Ishikawa (cell line): ENCODE results near the gene KRTAP4-5.
"Not testable (repeated sequence)": the region's sequence is repeated elsewhere in the genome, so short reads cannot be mapped to it uniquely, and the experiment has no call there.

ENCODE experiments used
- CEBPB ChIP-seq: IDR thresholded peaks from 2 replicates; pipeline ENCODE4 v1.6.1; 2012
- CREB1 ChIP-seq: IDR thresholded peaks from 2 replicates; pipeline ENCODE4 v1.6.1; 2012; ENCODE audit warnings: low read depth
- EGR1 ChIP-seq: IDR thresholded peaks from 2 replicates; pipeline ENCODE4 v1.6.1; 2012
- EP300 ChIP-seq: IDR thresholded peaks from 2 replicates; pipeline ENCODE4 v1.6.1; 2012; ENCODE audit warnings: borderline replicate concordance
- FOXM1 ChIP-seq: IDR thresholded peaks from 2 replicates; pipeline ENCODE4 v1.6.1; 2012; ENCODE audit warnings: low read depth, borderline replicate concordance
- NFIC ChIP-seq: IDR thresholded peaks from 2 replicates; pipeline ENCODE4 v1.6.1; 2012
- RAD21 ChIP-seq: IDR thresholded peaks from 2 replicates; pipeline ENCODE4 v1.6.1; 2012; ENCODE audit warnings: low read depth
- TAF1 ChIP-seq: IDR thresholded peaks from 2 replicates; pipeline ENCODE4 v1.6.1; 2012; ENCODE audit warnings: low read depth, mild to moderate bottlenecking
- TCF12 ChIP-seq: IDR thresholded peaks from 2 replicates; pipeline ENCODE4 v1.6.1; 2012; ENCODE audit warnings: low read depth
- TEAD4 ChIP-seq: IDR thresholded peaks from 2 replicates; pipeline ENCODE4 v1.6.1; 2012
- YY1 ChIP-seq: IDR thresholded peaks from 2 replicates; pipeline ENCODE4 v1.6.1; 2012; ENCODE audit warnings: low read depth
- ZBTB7A ChIP-seq: IDR thresholded peaks from 2 replicates; pipeline ENCODE4 v1.6.1; 2012; ENCODE audit warnings: low read depth
- TF ChIP-seq, protein P1 (sequence below): IDR thresholded peaks from 2 replicates; pipeline ENCODE4 v1.6.1; 2012
- TF ChIP-seq, protein P2 (sequence below): IDR thresholded peaks from 2 replicates; pipeline ENCODE4 v1.6.1; 2012
- TF ChIP-seq, protein P3 (sequence below): IDR thresholded peaks from 2 replicates; pipeline ENCODE4 v1.6.1; 2012; ENCODE audit warnings: low read depth, mild to moderate bottlenecking

KRTAP4-5 gene

DNA sequence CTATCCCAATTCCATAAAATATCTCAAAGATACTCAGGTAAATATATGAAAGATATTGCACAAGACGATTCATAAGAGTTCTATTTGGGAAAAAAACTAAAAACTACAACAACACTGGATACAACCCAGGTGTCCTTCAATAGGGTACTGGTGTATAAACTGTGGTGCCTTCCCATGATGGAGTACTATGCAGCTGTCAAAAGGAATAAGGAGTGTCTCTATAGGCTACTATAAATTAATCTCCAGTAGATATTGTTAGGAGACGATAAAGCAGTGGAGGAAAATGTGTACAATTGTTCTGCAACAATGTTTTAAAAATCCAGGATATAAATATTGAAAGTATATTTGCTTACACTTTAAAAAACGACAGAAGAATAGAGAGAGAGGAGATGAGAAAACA is 23.2 kb downstream of the KRTAP4-5 start:
- TF ChIP-seq ZBTB7A: no peak
- no peak for TF ChIP-seq EP300
- TF ChIP-seq YY1: no peak
- no peak for TF ChIP-seq CREB1
- TF ChIP-seq, protein P1, sequence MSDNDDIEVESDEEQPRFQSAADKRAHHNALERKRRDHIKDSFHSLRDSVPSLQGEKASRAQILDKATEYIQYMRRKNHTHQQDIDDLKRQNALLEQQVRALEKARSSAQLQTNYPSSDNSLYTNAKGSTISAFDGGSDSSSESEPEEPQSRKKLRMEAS: no peak
- TF ChIP-seq, protein P2, sequence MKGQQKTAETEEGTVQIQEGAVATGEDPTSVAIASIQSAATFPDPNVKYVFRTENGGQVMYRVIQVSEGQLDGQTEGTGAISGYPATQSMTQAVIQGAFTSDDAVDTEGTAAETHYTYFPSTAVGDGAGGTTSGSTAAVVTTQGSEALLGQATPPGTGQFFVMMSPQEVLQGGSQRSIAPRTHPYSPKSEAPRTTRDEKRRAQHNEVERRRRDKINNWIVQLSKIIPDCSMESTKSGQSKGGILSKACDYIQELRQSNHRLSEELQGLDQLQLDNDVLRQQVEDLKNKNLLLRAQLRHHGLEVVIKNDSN: no peak

DNA sequence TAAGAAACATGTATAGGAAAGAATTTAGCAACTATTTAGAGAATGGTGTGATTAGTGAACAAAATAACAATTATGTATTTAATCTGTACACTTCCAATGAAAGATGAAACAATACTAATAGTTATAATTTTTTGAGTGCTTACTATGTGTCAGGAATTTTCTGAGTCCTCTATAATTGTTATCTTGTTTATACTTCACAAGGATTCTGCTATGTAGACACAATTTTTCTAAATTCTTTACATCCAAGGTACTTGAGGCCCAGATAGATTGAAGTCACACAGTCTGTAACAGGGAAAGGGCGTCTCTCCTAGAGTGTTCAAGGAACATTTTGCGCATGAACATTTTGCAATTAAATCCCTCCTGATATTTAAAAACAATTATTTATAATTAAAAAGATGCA is 24.6 kb downstream of the KRTAP4-5 start:
- TF ChIP-seq YY1: no peak
- TF ChIP-seq TEAD4: no peak
- no peak for TF ChIP-seq EP300
- TF ChIP-seq CEBPB: no peak
- TF ChIP-seq, protein P2: no peak
- TF ChIP-seq TAF1: no peak
- TF ChIP-seq ZBTB7A: no peak
- TF ChIP-seq FOXM1: no peak
- TF ChIP-seq RAD21: no peak
- TF ChIP-seq CREB1: no peak
- TF ChIP-seq, protein P3, sequence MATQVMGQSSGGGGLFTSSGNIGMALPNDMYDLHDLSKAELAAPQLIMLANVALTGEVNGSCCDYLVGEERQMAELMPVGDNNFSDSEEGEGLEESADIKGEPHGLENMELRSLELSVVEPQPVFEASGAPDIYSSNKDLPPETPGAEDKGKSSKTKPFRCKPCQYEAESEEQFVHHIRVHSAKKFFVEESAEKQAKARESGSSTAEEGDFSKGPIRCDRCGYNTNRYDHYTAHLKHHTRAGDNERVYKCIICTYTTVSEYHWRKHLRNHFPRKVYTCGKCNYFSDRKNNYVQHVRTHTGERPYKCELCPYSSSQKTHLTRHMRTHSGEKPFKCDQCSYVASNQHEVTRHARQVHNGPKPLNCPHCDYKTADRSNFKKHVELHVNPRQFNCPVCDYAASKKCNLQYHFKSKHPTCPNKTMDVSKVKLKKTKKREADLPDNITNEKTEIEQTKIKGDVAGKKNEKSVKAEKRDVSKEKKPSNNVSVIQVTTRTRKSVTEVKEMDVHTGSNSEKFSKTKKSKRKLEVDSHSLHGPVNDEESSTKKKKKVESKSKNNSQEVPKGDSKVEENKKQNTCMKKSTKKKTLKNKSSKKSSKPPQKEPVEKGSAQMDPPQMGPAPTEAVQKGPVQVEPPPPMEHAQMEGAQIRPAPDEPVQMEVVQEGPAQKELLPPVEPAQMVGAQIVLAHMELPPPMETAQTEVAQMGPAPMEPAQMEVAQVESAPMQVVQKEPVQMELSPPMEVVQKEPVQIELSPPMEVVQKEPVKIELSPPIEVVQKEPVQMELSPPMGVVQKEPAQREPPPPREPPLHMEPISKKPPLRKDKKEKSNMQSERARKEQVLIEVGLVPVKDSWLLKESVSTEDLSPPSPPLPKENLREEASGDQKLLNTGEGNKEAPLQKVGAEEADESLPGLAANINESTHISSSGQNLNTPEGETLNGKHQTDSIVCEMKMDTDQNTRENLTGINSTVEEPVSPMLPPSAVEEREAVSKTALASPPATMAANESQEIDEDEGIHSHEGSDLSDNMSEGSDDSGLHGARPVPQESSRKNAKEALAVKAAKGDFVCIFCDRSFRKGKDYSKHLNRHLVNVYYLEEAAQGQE: no peak
- TF ChIP-seq TCF12: no peak
- TF ChIP-seq EGR1: no peak
- no peak for TF ChIP-seq NFIC
- TF ChIP-seq, protein P1: no peak

DNA sequence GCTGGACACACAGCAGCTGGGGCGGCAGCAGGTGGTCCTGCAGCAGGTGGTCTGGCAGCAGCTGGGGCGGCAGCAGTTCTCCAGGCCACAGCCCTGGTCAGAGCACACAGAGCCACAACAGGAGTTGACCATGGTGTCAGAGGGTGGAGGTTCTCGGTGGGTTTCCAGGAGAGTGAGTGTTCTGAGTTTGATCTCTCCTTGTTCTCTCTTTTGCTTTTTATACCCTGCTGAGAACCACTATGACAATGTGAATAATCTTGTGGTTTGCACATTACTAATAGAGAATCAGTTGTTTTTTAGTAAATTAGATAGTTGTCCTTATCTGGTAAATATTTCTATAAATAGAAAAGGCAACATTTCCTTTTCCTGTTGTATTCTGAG is 25.6 kb downstream of the KRTAP4-5 start, which contains the start of gene KRTAP4-12:
Gene KRTAP4-12 (minus strand): TSS at position 192 of the 381 bp plus-strand sequence. CDS start 60 bp downstream, at position 132.
- TF ChIP-seq, protein P1: not testable (repeated sequence)
- TF ChIP-seq, protein P3: not testable (repeated sequence)
- TF ChIP-seq NFIC: not testable (repeated sequence)

DNA sequence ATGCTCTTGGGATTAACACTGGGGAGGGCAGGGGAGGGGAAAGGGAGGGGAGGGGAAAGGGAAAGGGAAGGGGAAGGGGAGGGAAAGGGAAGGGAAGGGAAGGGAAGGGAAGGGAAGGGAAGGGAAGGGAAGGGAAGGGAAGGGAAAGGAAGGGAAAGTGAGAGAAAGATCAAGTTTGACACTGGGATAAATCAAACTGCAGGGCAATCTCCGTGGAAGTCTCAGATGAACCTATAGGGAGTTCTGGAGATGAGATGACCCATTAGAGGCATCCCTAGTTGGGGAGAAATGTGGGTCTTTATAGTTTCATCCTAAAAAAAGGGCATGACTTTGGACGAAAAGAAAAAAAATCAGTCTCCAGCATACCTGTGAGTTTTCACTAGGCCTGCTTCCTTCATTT is 27.9 kb downstream of the KRTAP4-5 start:
- TF ChIP-seq ZBTB7A: no peak
- TF ChIP-seq YY1: no peak
- no peak for TF ChIP-seq EGR1
- TF ChIP-seq NFIC: no peak
- no peak for TF ChIP-seq EP300
- TF ChIP-seq, protein P2: no peak
- TF ChIP-seq FOXM1: no peak
- TF ChIP-seq RAD21: no peak
- TF ChIP-seq CREB1: no peak

DNA sequence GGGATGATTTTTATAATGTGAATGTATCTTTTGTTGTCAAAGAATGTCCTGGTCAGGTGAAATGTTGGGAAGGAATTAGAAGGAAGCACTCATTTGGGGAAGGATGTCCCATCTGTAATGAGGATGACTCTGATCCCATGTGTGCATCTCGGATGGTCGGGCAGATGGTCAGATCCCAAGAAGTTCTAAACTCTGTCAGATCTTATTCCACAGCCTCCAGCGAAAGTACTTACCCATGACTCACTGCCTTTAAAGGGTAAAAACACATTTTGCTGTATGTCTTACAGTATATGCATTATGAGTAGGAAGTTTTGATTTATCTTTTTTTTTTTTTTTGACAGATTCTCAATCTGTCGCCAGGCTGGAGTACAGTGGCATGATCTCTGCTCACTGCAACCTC is 30.9 kb downstream of the KRTAP4-5 start:
- TF ChIP-seq RAD21 (no peak), ZBTB7A (no peak)

DNA sequence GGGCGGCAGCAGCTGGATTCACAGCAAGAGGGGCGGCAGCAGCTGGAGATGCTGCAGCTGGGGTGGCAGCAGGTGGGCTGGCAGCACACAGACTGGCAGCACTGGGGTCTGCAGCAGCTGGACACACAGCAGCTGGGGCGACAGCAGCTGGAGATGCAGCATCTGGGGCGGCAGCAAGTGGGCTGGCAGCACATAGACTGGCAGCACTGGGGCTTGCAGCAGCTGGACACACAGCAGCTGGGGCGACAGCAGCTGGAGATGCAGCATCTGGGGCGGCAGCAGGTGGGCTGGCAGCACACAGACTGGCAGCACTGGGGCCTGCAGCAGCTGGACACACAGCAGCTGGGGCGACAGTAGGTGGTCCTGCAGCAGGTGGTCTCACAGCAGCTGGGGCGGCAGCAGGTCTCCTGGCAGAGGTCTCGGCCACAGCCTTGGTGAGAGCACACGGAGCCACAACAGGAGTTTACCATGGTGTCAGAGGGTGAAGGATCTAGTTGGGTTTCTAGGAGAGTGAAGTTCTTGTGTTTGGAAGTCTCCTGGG is 31.7 kb downstream of the KRTAP4-5 start, which contains the start of gene KRTAP4-11:
Gene KRTAP4-11 (minus strand): TSS at position 528 of the 541 bp plus-strand sequence. CDS start 58 bp downstream, at position 470.
- TF ChIP-seq ZBTB7A, YY1: not testable (repeated sequence)
- TF ChIP-seq, protein P1: not testable (repeated sequence)
